Endothelial cell (in vitro differentiated cells): Measurements from ENCODE around the gene BUB3. TPM values are rescaled to one million over a fixed set of nuclear protein-coding genes. Genes with fewer than 3 reads are reported as not detected.

ENCODE experiments used
- DNase-seq: peaks from one replicate; pipeline ENCODE4 v3.0.0; 2021; ENCODE audit warnings: low spot score
- H3K27ac Mint-ChIP-seq: one replicate; pipeline ENCODE4 v1.8.0; 2021; ENCODE audit warnings: mixed read lengths, inconsistent platforms; ENCODE audit not compliant: unreplicated experiment
- H3K27me3 Mint-ChIP-seq: one replicate; pipeline ENCODE4 v1.8.0; 2021; ENCODE audit warnings: mild to moderate bottlenecking, moderate library complexity, mixed read lengths, inconsistent platforms; ENCODE audit not compliant: unreplicated experiment
- H3K36me3 Mint-ChIP-seq: one replicate; pipeline ENCODE4 v1.8.0; 2021; ENCODE audit warnings: mild to moderate bottlenecking, low read depth, mixed read lengths, inconsistent platforms; ENCODE audit not compliant: unreplicated experiment
- H3K4me1 Mint-ChIP-seq: one replicate; pipeline ENCODE4 v1.8.0; 2021; ENCODE audit warnings: mild to moderate bottlenecking, mixed read lengths, inconsistent platforms; ENCODE audit not compliant: unreplicated experiment
- H3K4me3 Mint-ChIP-seq: one replicate; pipeline ENCODE4 v1.8.0; 2021; ENCODE audit warnings: mild to moderate bottlenecking, mixed read lengths, inconsistent platforms; ENCODE audit not compliant: unreplicated experiment
- H3K9me3 Mint-ChIP-seq: one replicate; pipeline ENCODE4 v1.8.0; 2021; ENCODE audit warnings: mixed read lengths, inconsistent platforms; ENCODE audit not compliant: unreplicated experiment
- CTCF ChIP-seq: fragments of 200-600 bp; sonication (generic); IDR thresholded peaks from one replicate; pipeline ENCODE4 v1.5.0; 2021; ENCODE audit warnings: antibody characterized with exemption; ENCODE audit not compliant: unreplicated experiment
- total RNA-seq: library from RNA; stranded (reverse); fragmentation: NEBNext Ultra II Directional; extraction: Animal tissue kit (Norgen Biotek cat#: 25700); gene quantifications from one replicate; pipeline ENCODE4 v1.2.1, GENCODE V29; 2021; ENCODE audit not compliant: unreplicated experiment

BUB3 gene
- total RNA-seq, 1 donor from 2014 or later, result 107 TPM

- no peak overlapping the region for H3K27ac Mint-ChIP-seq
Observed at GRCh38 chr10:123139165-123139520, 15.1 kb upstream of the BUB3 start.

GRCh38 chr10:123139521-123140163, 14.6 kb upstream of the BUB3 start:
- peaks cover 18% of the 10 kb centered on the region for H3K4me1 Mint-ChIP-seq
- H3K36me3 Mint-ChIP-seq, result no peaks in the 10 kb centered on the region
- TF ChIP-seq CTCF, result no peak
- no peak overlapping the region for H3K27ac Mint-ChIP-seq
- peak; percentile 45 for DNase-seq
- peaks cover 37% of the 10 kb centered on the region for H3K27me3 Mint-ChIP-seq
- peak overlapping the region; percentile 37 for H3K4me3 Mint-ChIP-seq
- H3K9me3 Mint-ChIP-seq, result no peaks in the 10 kb centered on the region

More at GRCh38 chr10:123139165-123139520, 15.1 kb upstream of the BUB3 start:
- Mint-ChIP-seq H3K36me3 (no peaks in the 10 kb centered on the region), H3K9me3 (no peaks in the 10 kb centered on the region), H3K27me3 (peaks cover 42% of the 10 kb centered on the region), H3K4me3 (peak overlapping the region; percentile 37), H3K4me1 (peaks cover 22% of the 10 kb centered on the region)
- TF ChIP-seq CTCF, result no peak
- no peak for DNase-seq

GRCh38 chr10:123140164-123140982, 13.8 kb upstream of the BUB3 start:
- Mint-ChIP-seq H3K27ac (no peak overlapping the region), H3K9me3 (no peaks in the 10 kb centered on the region), H3K4me1 (peaks cover 24% of the 10 kb centered on the region), H3K4me3 (no peak overlapping the region), H3K27me3 (peaks cover 37% of the 10 kb centered on the region), H3K36me3 (no peaks in the 10 kb centered on the region)
- TF ChIP-seq CTCF, result no peak
- no peak for DNase-seq

- Mint-ChIP-seq H3K9me3 (no peaks in the 10 kb centered on the region), H3K27ac (no peak overlapping the region), H3K36me3 (no peaks in the 10 kb centered on the region), H3K4me3 (no peak overlapping the region), H3K4me1 (peaks cover 28% of the 10 kb centered on the region), H3K27me3 (peaks cover 41% of the 10 kb centered on the region)
- TF ChIP-seq CTCF, result no peak
- DNase-seq, result no peak
Observed at GRCh38 chr10:123140983-123141390, 13.2 kb upstream of the BUB3 start.
